Esophagus (tissue), 2 donors: Measurements from ENCODE around the gene RNF152. TPM values are rescaled to one million over a fixed set of nuclear protein-coding genes. Genes with fewer than 3 reads are reported as not detected.

Experiments used
- H3K27ac ChIP-seq, 2 donors: one replicate each; pipeline ENCODE4 v1.5.1; 2013; ENCODE audit warnings: low read depth in 2 of 2, mild to moderate bottlenecking in 2 of 2, inconsistent platforms in 1 of 2, low read length in 1 of 2, moderate library complexity in 1 of 2
- H3K27me3 ChIP-seq, 2 donors: one replicate each; pipeline ENCODE4 v1.6.1; 2013; ENCODE audit warnings: low read length in 2 of 2, control low read depth in 1 of 2, mild to moderate bottlenecking in 1 of 2; ENCODE audit not compliant: insufficient read depth in 2 of 2, control insufficient read depth in 1 of 2
- H3K36me3 ChIP-seq, 2 donors: one replicate each; pipeline ENCODE4 v1.6.1; 2013; ENCODE audit warnings: low read length in 1 of 2; ENCODE audit not compliant: control insufficient read depth in 2 of 2, insufficient read depth in 2 of 2
- H3K4me1 ChIP-seq, 2 donors: one replicate each; pipeline ENCODE4 v1.6.1; 2013; ENCODE audit warnings: low read length in 1 of 2; ENCODE audit not compliant: control insufficient read depth in 2 of 2, insufficient read depth in 2 of 2
- H3K4me3 ChIP-seq, 2 donors: one replicate each; pipeline ENCODE4 v1.5.1; 2013; ENCODE audit warnings: low read length in 2 of 2, mild to moderate bottlenecking in 2 of 2, low read depth in 1 of 2, moderate library complexity in 1 of 2
- H3K9me3 ChIP-seq, 2 donors: one replicate each; pipeline ENCODE4 v1.6.1; 2013; ENCODE audit warnings: mild to moderate bottlenecking in 2 of 2, low read depth in 1 of 2, low read length in 1 of 2, moderate library complexity in 1 of 2; ENCODE audit not compliant: control insufficient read depth in 2 of 2, insufficient read depth in 1 of 2
- WGBS, 2 donors: extraction: QIAGEN DNeasy Blood & Tissue Kit; methylation state at CpG; one replicate each; pipeline ENCODE4 v1.1.7; 2013; 5-methylcytosine and 5-hydroxymethylcytosine counted together
- polyA plus RNA-seq, 2 donors: library from polyadenylated mRNA; stranded (reverse); fragments of 200-250 nt; gene quantifications; one replicate each; pipeline ENCODE4 v1.2.3, GENCODE V29; 2013
- donor health status: healthy with polysubstance abuse.
- donor health status: Bipolar disorder and iron deficiency.

Gene RNF152
- polyA plus RNA-seq, 2 donors: 1.2 to 2.1 TPM

GRCh38 chr18:61856678-61857077, 36.1 kb downstream of the RNF152 start:
- Histone ChIP-seq H3K4me3 (no peak overlapping the region), H3K27me3 (no peaks in the 10 kb centered on the region), H3K36me3 (peaks cover 0 to 4% of the 10 kb centered on the region in 2 donors), H3K9me3 (no peaks in the 10 kb centered on the region), H3K4me1 (no peaks in the 10 kb centered on the region), H3K27ac (no peak overlapping the region)
- WGBS, 2 donors: 83 to 88% methylated on average over 4 of the region's 4 CpGs

GRCh38 chr18:61855449-61856378, 37.1 kb downstream of the RNF152 start:
- Histone ChIP-seq H3K36me3 (peaks cover 0 to 4% of the 10 kb centered on the region in 2 donors), H3K27ac (no peak overlapping the region), H3K4me1 (no peaks in the 10 kb centered on the region), H3K27me3 (no peaks in the 10 kb centered on the region), H3K9me3 (no peaks in the 10 kb centered on the region), H3K4me3 (no peak overlapping the region)
- 92 to 95% methylated on average over 19 of the region's 19 CpGs for WGBS, 2 donors

- H3K4me3 ChIP-seq: no peak overlapping the region
- WGBS, 2 donors: 62 to 66% methylated on average over 9 of the region's 9 CpGs
- no peaks in the 10 kb centered on the region for H3K27me3 ChIP-seq
- no peaks in the 10 kb centered on the region for H3K9me3 ChIP-seq
- no peaks in the 10 kb centered on the region for H3K4me1 ChIP-seq
- peaks cover 0 to 4% of the 10 kb centered on the region in 2 donors for H3K36me3 ChIP-seq
- no peak overlapping the region for H3K27ac ChIP-seq
These were observed 38.0 kb downstream of the RNF152 start for GRCh38 chr18:61854578-61855448.

- Histone ChIP-seq H3K36me3 (peaks cover 0 to 4% of the 10 kb centered on the region in 2 donors), H3K9me3 (no peaks in the 10 kb centered on the region), H3K4me3 (no peak overlapping the region), H3K27ac (no peak overlapping the region), H3K4me1 (no peaks in the 10 kb centered on the region), H3K27me3 (no peaks in the 10 kb centered on the region)
- WGBS, 2 donors: 81 to 86% methylated on average over 3 of the region's 3 CpGs
These were observed 39.0 kb downstream of the RNF152 start for GRCh38 chr18:61853855-61854254.

GRCh38 chr18:61852496-61852895, 40.3 kb downstream of the RNF152 start:
- Histone ChIP-seq H3K27ac (no peak overlapping the region), H3K27me3 (no peaks in the 10 kb centered on the region), H3K9me3 (no peaks in the 10 kb centered on the region), H3K4me3 (no peak overlapping the region), H3K36me3 (peaks cover 0 to 4% of the 10 kb centered on the region in 2 donors), H3K4me1 (no peaks in the 10 kb centered on the region)
- 37 to 46% methylated on average over 1 of the region's 1 CpG for WGBS, 2 donors

GRCh38 chr18:61851940-61852451, 40.8 kb downstream of the RNF152 start:
- Histone ChIP-seq H3K27me3 (no peaks in the 10 kb centered on the region), H3K27ac (no peak overlapping the region), H3K4me3 (no peak overlapping the region), H3K4me1 (no peaks in the 10 kb centered on the region), H3K36me3 (peaks cover 0 to 4% of the 10 kb centered on the region in 2 donors), H3K9me3 (no peaks in the 10 kb centered on the region)
- WGBS, 2 donors: 75 to 84% methylated on average over 3 of the region's 3 CpGs

- Histone ChIP-seq H3K9me3 (no peaks in the 10 kb centered on the region), H3K4me3 (no peak overlapping the region), H3K36me3 (peaks cover 0 to 4% of the 10 kb centered on the region in 2 donors), H3K27me3 (no peaks in the 10 kb centered on the region), H3K4me1 (no peaks in the 10 kb centered on the region), H3K27ac (no peak overlapping the region)
- 71 to 93% methylated on average over 3 of the region's 3 CpGs for WGBS, 2 donors
These were observed 41.5 kb downstream of the RNF152 start for GRCh38 chr18:61851279-61851678.

- H3K4me3 ChIP-seq: no peak overlapping the region
- H3K4me1 ChIP-seq: no peaks in the 10 kb centered on the region
- 83 to 84% methylated on average over 3 of the region's 3 CpGs for WGBS, 2 donors
- no peaks in the 10 kb centered on the region for H3K9me3 ChIP-seq
- peaks cover 0 to 4% of the 10 kb centered on the region in 2 donors for H3K36me3 ChIP-seq
- no peak overlapping the region for H3K27ac ChIP-seq
- H3K27me3 ChIP-seq: no peaks in the 10 kb centered on the region
These were observed 42.1 kb downstream of the RNF152 start for GRCh38 chr18:61850756-61851155.

- H3K36me3 ChIP-seq: no peaks in the 10 kb centered on the region
- H3K9me3 ChIP-seq: no peaks in the 10 kb centered on the region
- WGBS, 2 donors: 86% methylated on average over 7 of the region's 7 CpGs
- H3K4me3 ChIP-seq: no peak overlapping the region
- no peaks in the 10 kb centered on the region for H3K27me3 ChIP-seq
- H3K4me1 ChIP-seq: no peaks in the 10 kb centered on the region
- no peak overlapping the region for H3K27ac ChIP-seq
These were observed 45.5 kb downstream of the RNF152 start for GRCh38 chr18:61847164-61847791.
